Neutrophil (primary cell): ENCODE results near the gene GPR143.

Experiments used
- H3K27ac ChIP-seq: fragments of 200-600 bp; sonication (generic); 2 replicates; pipeline ENCODE4 v1.5.1; 2016; ENCODE audit warnings: mild to moderate bottlenecking, moderate library complexity
- H3K27me3 ChIP-seq: fragments of 200-600 bp; sonication (generic); 2 replicates; pipeline ENCODE4 v1.6.0; 2016; ENCODE audit warnings: mild to moderate bottlenecking
- H3K36me3 ChIP-seq: fragments of 200-600 bp; sonication (generic); 2 replicates; pipeline ENCODE4 v1.5.1; 2017
- H3K4me1 ChIP-seq, 2 experiments: fragments of 200-600 bp in 1 of 2; sonication (generic) in 1 of 2; 1 replicate in 1 of 2; 2 replicates in 1 of 2; pipeline versions ENCODE4 v1.5.1 to v1.6.1; 2013 to 2016; ENCODE audit warnings: low read depth in 1 of 2, low read length in 1 of 2, mild to moderate bottlenecking in 1 of 2, moderate library complexity in 1 of 2; ENCODE audit not compliant: control insufficient read depth in 1 of 2, insufficient read depth in 1 of 2
- H3K4me3 ChIP-seq, 2 experiments: fragments of 200-600 bp in 1 of 2; sonication (generic) in 1 of 2; 1 replicate in 1 of 2; 2 replicates in 1 of 2; pipeline ENCODE4 v1.5.1; 2013 to 2016; ENCODE audit warnings: low read depth in 1 of 2, low read length in 1 of 2, mild to moderate bottlenecking in 1 of 2, moderate library complexity in 1 of 2
- H3K9me3 ChIP-seq: fragments of 200-600 bp; sonication (generic); 2 replicates; pipeline ENCODE4 v1.5.1; 2016
- TF ChIP-seq, protein P1 (sequence below): fragments of 200-600 bp; sonication (generic); IDR thresholded peaks from 2 replicates; pipeline ENCODE4 v1.5.1; 2016; ENCODE audit warnings: antibody characterized with exemption

The GPR143 gene

GRCh38 chrX:9700555-9700954 lies 65.1 kb downstream of the GPR143 start:
- H3K9me3 ChIP-seq, result no peaks in the 10 kb centered on the region
- TF ChIP-seq, protein P1, sequence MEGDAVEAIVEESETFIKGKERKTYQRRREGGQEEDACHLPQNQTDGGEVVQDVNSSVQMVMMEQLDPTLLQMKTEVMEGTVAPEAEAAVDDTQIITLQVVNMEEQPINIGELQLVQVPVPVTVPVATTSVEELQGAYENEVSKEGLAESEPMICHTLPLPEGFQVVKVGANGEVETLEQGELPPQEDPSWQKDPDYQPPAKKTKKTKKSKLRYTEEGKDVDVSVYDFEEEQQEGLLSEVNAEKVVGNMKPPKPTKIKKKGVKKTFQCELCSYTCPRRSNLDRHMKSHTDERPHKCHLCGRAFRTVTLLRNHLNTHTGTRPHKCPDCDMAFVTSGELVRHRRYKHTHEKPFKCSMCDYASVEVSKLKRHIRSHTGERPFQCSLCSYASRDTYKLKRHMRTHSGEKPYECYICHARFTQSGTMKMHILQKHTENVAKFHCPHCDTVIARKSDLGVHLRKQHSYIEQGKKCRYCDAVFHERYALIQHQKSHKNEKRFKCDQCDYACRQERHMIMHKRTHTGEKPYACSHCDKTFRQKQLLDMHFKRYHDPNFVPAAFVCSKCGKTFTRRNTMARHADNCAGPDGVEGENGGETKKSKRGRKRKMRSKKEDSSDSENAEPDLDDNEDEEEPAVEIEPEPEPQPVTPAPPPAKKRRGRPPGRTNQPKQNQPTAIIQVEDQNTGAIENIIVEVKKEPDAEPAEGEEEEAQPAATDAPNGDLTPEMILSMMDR, result no peak
- no peaks in the 10 kb centered on the region for H3K4me1 ChIP-seq
- no peak overlapping the region for H3K4me3 ChIP-seq
- H3K27ac ChIP-seq, result no peak overlapping the region
- peaks cover 34% of the 10 kb centered on the region for H3K36me3 ChIP-seq
- H3K27me3 ChIP-seq, result no peaks in the 10 kb centered on the region

GRCh38 chrX:9698576-9698975 lies 67.1 kb downstream of the GPR143 start:
- no peaks in the 10 kb centered on the region for H3K9me3 ChIP-seq
- no peak overlapping the region for H3K27ac ChIP-seq
- H3K4me1 ChIP-seq, result no peaks in the 10 kb centered on the region
- H3K27me3 ChIP-seq, result no peaks in the 10 kb centered on the region
- H3K4me3 ChIP-seq, result no peak overlapping the region
- TF ChIP-seq, protein P1, result no peak
- H3K36me3 ChIP-seq, result peaks cover 34% of the 10 kb centered on the region

DNA sequence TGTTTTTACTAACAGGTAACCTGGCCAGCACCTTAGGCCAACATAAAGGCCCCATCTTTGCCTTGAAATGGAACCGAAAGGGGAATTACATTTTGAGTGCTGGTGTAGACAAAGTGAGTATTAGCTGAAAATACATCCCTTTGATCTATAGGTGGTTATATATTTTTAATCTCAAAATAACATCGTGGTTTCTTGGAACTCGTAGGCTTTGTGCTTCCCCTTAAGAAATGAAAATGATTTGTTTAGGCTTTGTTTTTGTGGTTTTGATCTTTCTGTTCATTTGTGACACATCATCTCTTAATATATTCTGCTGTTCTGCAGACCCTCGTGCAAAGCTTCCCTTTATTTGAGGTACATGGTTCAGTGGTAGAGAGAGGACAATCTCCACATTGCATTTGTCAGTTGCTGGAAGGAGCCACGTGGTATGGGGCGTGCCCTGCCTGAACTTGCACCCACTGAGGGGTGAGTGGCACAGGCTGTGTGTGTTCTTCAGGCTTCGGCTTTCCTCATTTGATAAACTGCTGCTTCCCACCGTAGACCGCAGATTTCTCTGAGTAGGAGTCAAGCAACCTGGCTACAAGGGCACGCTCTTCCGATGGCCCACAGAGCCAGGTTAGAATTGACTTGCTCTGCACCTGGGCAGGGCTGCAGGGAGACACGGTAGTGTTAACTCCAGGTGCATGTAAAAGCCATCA lies 72.2 kb downstream of the GPR143 start:
- Histone ChIP-seq H3K27me3 (no peaks in the 10 kb centered on the region), H3K9me3 (no peaks in the 10 kb centered on the region), H3K27ac (no peak overlapping the region), H3K36me3 (peaks cover 50% of the 10 kb centered on the region), H3K4me3 (no peak overlapping the region), H3K4me1 (no peaks in the 10 kb centered on the region)
- TF ChIP-seq, protein P1, result no peak

DNA sequence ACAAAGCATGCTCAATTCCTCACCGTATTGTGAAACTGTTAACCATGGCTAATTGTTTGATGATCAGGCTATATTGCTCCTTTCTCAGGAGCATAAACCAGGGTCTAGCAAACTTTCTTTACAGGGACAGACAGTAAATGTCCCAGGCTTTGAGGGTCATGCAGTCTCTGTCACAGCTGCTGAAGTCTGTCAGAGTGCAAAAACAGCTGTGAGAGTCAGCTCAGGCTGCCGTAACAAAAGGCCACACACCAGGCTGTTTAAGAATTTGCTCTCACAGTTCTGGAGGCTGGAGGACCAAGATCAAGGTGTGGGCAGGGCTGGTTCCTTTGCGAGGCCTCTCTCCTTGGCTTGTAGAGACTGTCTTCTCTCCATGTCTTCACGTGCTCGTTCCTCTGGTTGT lies 75.6 kb downstream of the GPR143 start:
- Histone ChIP-seq H3K27me3 (no peaks in the 10 kb centered on the region), H3K4me1 (no peaks in the 10 kb centered on the region), H3K4me3 (no peak overlapping the region), H3K36me3 (peaks cover 44% of the 10 kb centered on the region), H3K27ac (no peak overlapping the region), H3K9me3 (no peaks in the 10 kb centered on the region)
- TF ChIP-seq, protein P1, result no peak

DNA sequence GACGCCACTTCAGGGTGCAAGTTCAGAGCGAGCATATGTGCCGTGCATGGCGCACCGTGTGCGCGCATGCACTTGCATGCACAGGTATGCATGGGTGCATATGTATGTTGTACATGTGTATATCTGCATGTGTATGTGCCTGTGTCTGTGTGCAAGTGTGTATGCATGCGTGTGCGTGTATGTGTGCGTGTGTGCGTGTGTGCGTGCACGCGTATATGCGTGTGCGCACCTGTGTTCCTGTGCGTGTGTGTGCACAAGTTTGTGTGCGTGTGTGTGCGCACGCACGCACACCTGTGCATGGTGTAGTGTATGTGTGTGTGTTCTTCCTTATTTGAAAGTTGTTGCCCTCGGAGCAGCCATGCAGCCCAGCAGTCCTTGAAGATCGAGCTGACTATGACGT lies 76.8 kb downstream of the GPR143 start:
- Histone ChIP-seq H3K9me3 (no peaks in the 10 kb centered on the region), H3K4me3 (no peak overlapping the region), H3K27ac (no peak overlapping the region), H3K27me3 (no peaks in the 10 kb centered on the region), H3K36me3 (peaks cover 51% of the 10 kb centered on the region), H3K4me1 (no peaks in the 10 kb centered on the region)
- TF ChIP-seq, protein P1, result no peak
